ENCODE results near the gene NSMCE3.

NSMCE3 gene

GRCh38 chr15:29269485-29270168 lies at the start of gene NSMCE3:
NSMCE3 (minus strand) TSS chr15:29269822; CDS start chr15:29269705, 117 bp downstream.
- DNase-seq = peak; percentile 92 to 94

DNA sequence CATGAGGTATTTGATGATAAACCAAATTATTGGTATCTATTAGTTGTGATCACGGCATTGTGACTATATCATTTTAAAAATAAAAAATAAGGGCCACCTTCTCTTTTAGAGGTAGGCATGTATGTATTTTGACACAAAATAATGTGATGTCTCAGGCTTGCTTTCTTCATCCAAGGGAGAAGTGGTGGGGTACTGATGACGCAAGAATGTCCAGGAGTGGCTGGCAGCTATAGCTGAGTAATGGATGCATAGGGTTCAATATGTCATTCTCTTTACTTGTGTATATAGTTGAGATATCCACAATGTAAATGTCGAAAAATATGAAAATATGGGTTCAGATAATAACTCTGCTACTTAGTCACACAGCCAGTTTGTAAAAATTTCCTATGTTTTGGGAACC lies 46.8 kb upstream of the NSMCE3 start:
- no peak for DNase-seq

DNA sequence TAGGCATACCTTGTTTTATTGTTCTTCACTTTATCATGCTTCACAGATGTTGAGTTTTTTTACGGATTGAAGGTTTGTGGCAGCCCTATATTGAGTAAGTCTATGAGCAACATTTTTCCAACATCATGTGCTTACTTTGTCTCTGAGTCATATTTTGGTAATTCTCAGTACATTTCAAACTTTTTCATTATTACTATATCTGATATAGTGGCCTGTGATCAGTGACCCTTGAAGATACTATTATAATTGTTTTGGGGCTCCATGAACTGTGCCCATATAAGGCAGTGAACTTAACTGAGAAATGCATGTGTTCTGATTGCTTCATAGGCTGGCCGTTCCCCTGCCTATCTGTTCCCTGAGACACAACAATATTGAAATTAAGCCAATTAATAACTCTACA lies 42.8 kb upstream of the NSMCE3 start:
- DNase-seq = no peak

- no peak for DNase-seq
Observed at GRCh38 chr15:29311696-29312095, 42.1 kb upstream of the NSMCE3 start.

DNA sequence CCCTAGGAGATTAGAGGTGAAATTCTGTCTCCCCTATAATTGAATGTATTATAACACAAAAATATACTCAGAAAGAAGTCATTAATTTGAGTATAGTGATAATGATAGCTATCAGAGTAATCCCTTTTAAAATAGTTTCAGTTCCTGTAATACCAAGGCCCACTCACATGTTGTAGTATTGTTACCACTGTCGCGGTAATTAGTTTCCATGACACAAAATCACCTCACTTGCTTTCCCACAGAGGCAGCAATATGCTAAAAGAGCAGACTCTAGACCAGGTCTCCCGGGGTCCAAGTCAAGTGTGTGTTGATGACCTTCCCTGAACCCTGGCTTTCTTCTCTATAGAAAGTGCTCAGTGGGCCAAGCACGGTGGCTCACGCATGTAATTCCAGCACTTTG lies 39.5 kb upstream of the NSMCE3 start:
- no peak for DNase-seq

GRCh38 chr15:29308299-29308698 lies 38.7 kb upstream of the NSMCE3 start:
- no peak for DNase-seq

- no peak for DNase-seq
Observed at GRCh38 chr15:29305556-29305955, 35.9 kb upstream of the NSMCE3 start.

DNA sequence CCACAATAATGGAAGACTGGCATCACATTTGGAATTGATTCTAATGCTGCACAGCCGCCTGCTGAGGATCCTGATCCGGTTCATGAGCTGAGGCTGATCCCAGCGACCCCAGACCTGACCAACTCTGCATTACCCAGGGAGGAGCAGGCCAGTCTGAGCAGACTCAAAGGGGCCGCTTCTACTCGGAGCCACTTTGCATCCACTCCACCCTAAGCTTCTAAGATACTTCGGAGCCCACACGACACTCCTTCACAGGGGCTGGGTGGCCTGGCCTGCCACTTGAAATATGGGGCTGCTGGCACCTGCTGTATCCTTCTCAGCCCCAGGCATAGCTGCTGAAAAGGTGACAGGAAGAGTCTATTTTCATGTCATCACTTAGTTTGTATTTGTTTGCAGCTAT lies 33.2 kb upstream of the NSMCE3 start:
- no peak for DNase-seq

GRCh38 chr15:29299784-29300183 lies 30.2 kb upstream of the NSMCE3 start:
- DNase-seq = no peak

DNA sequence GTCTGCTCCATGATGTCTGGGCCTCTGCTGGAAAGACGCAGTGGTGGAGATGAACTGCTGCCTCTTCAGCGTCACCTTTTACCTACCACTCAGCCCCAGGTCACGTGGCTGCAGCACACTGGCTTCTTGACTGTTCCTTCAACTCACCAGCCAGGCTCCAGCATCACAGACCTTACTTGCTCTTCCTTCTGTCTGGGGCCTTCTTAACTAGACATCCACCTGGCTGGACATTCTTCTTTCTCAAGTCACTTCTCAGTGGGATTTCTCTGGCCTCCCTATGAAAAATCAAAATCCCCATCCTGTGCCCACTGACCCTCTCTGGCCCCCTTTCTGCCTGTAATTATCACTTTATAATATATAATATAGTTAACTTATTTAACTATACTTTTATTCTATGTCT lies 29.7 kb upstream of the NSMCE3 start:
- no peak for DNase-seq

- no peak for DNase-seq
Observed at GRCh38 chr15:29294732-29295325, 25.2 kb upstream of the NSMCE3 start.

- DNase-seq = no peak
Observed at GRCh38 chr15:29291067-29291845, 21.6 kb upstream of the NSMCE3 start.

GRCh38 chr15:29289173-29289572 lies 19.6 kb upstream of the NSMCE3 start:
- DNase-seq = no peak

- DNase-seq = no peak
Observed at GRCh38 chr15:29285386-29285785, 15.8 kb upstream of the NSMCE3 start.

- DNase-seq = no peak
Observed at GRCh38 chr15:29283381-29283780, 13.8 kb upstream of the NSMCE3 start.

GRCh38 chr15:29280514-29280913 lies 10.9 kb upstream of the NSMCE3 start:
- DNase-seq = no peak

DNA sequence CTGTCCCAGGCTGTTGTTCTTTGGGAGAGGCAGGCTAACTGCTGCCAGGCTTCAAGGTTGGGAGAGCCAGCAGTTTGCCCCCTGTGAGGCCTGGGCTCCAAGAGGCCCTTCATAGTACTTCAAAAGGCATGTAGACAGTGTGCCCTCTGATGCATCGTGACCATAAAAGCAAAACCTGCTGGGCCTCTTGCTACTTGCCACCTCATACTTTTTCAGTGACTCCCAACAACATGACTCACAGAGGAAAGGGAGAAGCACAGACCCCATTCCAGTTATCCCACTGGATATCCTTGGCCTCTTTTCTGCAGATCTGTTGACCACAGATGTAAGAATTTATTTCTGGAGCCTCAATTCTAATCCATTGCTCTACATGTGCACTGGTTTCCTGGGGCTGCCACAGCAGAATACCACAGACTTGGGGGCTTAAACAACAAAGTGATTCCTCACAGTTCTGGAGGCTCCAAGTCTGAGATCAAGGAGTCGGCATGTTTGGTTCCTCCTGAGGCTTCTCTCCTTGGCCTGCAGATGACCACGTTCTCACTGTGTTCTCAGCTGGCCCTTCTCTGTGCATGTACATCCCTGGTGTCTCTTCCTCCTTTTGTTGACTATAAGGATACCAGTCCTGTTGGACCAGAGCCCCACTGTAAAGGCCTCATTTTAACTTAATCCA lies 8.9 kb upstream of the NSMCE3 start:
- no peak for DNase-seq

DNA sequence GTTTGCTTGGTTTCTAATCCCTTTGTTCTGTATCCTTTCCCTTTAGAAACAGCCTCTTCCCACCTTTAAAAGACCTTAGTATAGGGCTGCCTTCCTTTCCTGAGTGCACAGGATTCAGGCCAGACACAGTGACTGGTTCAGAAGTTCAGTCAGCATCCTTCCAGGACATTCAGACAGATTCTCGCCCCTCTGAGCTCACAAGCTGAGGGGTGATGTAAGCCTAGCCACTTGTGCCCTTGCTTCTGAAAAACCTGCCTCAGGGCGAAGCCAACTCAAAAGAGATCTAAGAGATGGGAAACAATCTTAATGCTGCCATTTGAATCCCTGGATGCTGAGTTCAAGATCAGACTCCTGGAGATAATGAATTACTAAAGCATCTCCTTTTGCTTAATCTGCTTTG lies 6.7 kb upstream of the NSMCE3 start:
- DNase-seq = no peak

GRCh38 chr15:29275855-29276254 lies 6.2 kb upstream of the NSMCE3 start:
- no peak for DNase-seq

GRCh38 chr15:29274946-29275345 lies 5.3 kb upstream of the NSMCE3 start:
- no peak for DNase-seq

GRCh38 chr15:29272219-29272618 lies 2.6 kb upstream of the NSMCE3 start:
- no peak for DNase-seq

DNA sequence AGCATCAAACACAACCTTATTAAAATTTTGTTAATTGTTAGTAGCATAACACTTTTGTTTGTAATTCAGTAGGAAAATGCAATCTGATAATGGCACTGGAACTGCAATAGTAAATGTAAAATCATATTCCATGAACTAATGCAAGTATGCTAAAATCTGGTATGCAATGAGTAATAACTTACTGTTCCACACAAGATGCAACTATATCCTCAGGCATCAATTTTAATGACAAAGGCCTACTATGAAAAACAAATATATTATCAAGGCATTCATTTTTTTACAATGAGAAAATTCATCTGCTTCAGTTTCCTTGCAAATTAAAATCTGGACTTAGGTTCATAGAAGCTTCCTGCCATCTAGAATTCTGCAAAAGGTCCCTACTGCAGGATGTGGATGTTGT lies 1.4 kb upstream of the NSMCE3 start:
- DNase-seq = no peak

GRCh38 chr15:29270169-29270955 lies 740 bp upstream of the NSMCE3 start:
- peak; percentile 30 to 81 for DNase-seq

Data from CD4-positive, alpha-beta T cell treated with Interleukin-4 for 1 hour (primary cell).